ENCODE results near the gene PROCR. TPM values are rescaled to one million over a fixed set of nuclear protein-coding genes. Genes with fewer than 3 reads are reported as not detected.

The PROCR gene
- 48.1 and 53.3 TPM in 2 replicates for total RNA-seq (2014; rRNA removed; shearing (Covaris generic))

GRCh38 chr20:35171753-35172433 is at the start of gene PROCR:
TSS of gene PROCR (plus strand) at chr20:35172072. CDS start at chr20:35172155, 83 bp downstream.

GRCh38 chr20:35146920-35147574 is 24.8 kb upstream of the PROCR start, which contains the start of gene EDEM2:
TSS of gene EDEM2 (minus strand) at chr20:35147336. CDS start at chr20:35147258, 78 bp downstream.

GRCh38 chr20:35226126-35226883 is 54.4 kb downstream of the PROCR start, which contains the start of gene MMP24:
TSS of gene MMP24 (plus strand) at chr20:35226690. CDS start at chr20:35226739, 49 bp downstream.

Small RNA genes lying within 50 kb of the gene (small RNA-seq; reads per million reads assigned to genes)
- gene MT1P3 (not detected), gene RNA5SP483 (not detected)

Other genes starting within 250 kb of the PROCR start
- gene GSS, start 216.3 kb upstream of the PROCR start, total RNA-seq (2014; rRNA removed; shearing (Covaris generic)): 137 and 143 TPM in 2 replicates
- 0.04 and 0.13 TPM in 2 replicates for gene MYH7B, start 216.2 kb upstream of the PROCR start, total RNA-seq (2014; rRNA removed; shearing (Covaris generic))
- 39.8 and 43.5 TPM in 2 replicates for gene TRPC4AP, start 79.3 kb upstream of the PROCR start, total RNA-seq (2014; rRNA removed; shearing (Covaris generic))
- gene EDEM2, start 24.7 kb upstream of the PROCR start, total RNA-seq (2014; rRNA removed; shearing (Covaris generic)): 25.8 and 27.1 TPM in 2 replicates
- gene MMP24, start 54.6 kb downstream of the PROCR start, total RNA-seq (2014; rRNA removed; shearing (Covaris generic)): 0.11 and 0.13 TPM in 2 replicates
- 16.0 and 25.3 TPM in 2 replicates for gene MMP24OS, start 106.0 kb downstream of the PROCR start, total RNA-seq (2014; rRNA removed; shearing (Covaris generic))
- gene EIF6, start 112.7 kb downstream of the PROCR start, total RNA-seq (2014; rRNA removed; shearing (Covaris generic)): 368 and 379 TPM in 2 replicates
- 0.11 TPM in 1 of 2 replicates, not detected in the other for gene FAM83C, start 120.4 kb downstream of the PROCR start, total RNA-seq (2014; rRNA removed; shearing (Covaris generic))
- gene UQCC1, start 239.9 kb downstream of the PROCR start, total RNA-seq (2014; rRNA removed; shearing (Covaris generic)): 34.7 and 46.2 TPM in 2 replicates

Data from A375 (cell line).